ENCODE data around the gene FAM20C. TPM values are rescaled to one million over a fixed set of nuclear protein-coding genes. Genes with fewer than 3 reads are reported as not detected.

The FAM20C gene
- 6.5 and 8.4 TPM in 2 replicates for total RNA-seq

GRCh38 chr7:191981-192649, at the start of gene FAM20C:
Gene FAM20C (plus strand): TSS chr7:192571. CDS start chr7:193200, 629 bp downstream.

DNA sequence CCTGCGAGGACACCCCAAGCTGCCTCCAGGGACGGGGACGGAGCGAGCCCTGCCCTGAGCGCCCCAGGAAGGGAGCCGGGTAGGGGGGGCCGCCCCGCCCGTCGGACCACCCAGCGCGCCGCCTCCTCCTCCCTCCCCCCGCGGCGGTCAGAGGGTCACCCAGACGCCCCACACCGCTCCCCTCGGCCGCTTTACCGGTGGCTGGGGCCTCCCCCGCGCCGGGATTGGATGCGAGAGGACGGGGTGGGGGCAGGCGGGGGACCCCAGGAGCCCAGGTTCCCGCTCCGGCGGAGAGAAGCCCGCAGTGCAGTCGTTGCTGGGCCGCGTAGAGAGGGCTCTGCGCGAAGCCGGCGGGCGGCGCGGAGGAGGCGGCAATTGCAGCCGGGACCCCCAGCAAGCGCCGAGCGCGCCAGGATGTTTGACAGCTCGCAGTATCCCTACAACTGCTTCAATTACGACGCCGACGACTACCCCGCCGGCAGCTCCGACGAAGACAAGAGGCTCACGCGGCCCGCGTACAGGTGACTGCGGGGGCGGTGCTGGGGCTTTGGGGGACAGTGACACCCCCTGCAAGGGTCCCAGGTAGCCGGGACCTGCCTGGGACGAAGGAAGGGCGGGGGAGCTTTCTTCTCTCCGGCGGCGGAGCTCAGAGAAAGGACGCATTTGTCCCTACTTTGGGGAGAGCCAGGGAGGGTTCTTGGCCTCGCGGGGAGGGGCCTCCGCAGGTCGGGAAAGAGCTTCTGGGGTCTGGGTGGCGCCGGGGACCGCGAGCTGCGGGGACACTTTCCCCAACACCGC, 97.6 kb downstream of the FAM20C start, which contains the start of gene FOXL3:
Gene FOXL3, plus strand, starts transcription at position 415 of the 798 bp plus-strand sequence. Its CDS starts 0 bp downstream, at position 415.

Other genes starting within 250 kb of the FAM20C start
- not detected in 2 replicates for gene FOXL3, start 97.6 kb downstream of the FAM20C start, total RNA-seq

Measured in vein endothelial cell (primary cell).